ENCODE measurements around the gene C19orf73. TPM values are rescaled to one million over a fixed set of nuclear protein-coding genes. Genes with fewer than 3 reads are reported as not detected.

Gene C19orf73
- polyA plus RNA-seq, 3 donors: 0.60 to 0.76 (median 0.66) TPM

GRCh38 chr19:49165111-49165750, 46.3 kb upstream of the C19orf73 start:
- H3K36me3 ChIP-seq (replicated peaks in 1 of 2; ENCODE audit: control insufficient read depth in 1 of 2, insufficient read depth in 2 of 2, low read length in 2 of 2): no peaks in the 10 kb centered on the region
- Mint-ChIP-seq H3K36me3 (no peaks in the 10 kb centered on the region), H3K4me3 (no peak overlapping the region), H3K9me3 (no peaks in the 10 kb centered on the region), H3K4me1 (no peaks in the 10 kb centered on the region), H3K27me3 (ENCODE audit: low read depth in 3 of 3) (peaks cover 4 to 21% (median 10%) of the 10 kb centered on the region in 3 donors), H3K27ac (no peak overlapping the region)
- DNase-seq: no peak
- no peak overlapping the region for H3K4me2 ChIP-seq (replicated peaks; ENCODE audit: extremely low read depth, low read length, poor library complexity, severe bottlenecking)
- H3K79me2 ChIP-seq (ENCODE audit: insufficient read depth, low read length): no peaks in the 10 kb centered on the region
- no peak overlapping the region for H2AFZ ChIP-seq (ENCODE audit: insufficient read depth, low read depth, low read length, poor library complexity, severe bottlenecking)
- H4K20me1 ChIP-seq (ENCODE audit: insufficient read depth, low read length): no peaks in the 10 kb centered on the region
- intact Hi-C loops (cut with micrococcal nuclease): no loop called here
- TF ChIP-seq CTCF (IDR thresholded peaks at IDR 0.05): no peak
- H3K4me1 ChIP-seq (ENCODE audit: control insufficient read depth in 1 of 2, insufficient read depth in 2 of 2, low read length in 2 of 2): no peaks in the 10 kb centered on the region
- no peak overlapping the region for H3K9ac ChIP-seq (ENCODE audit: insufficient read depth, low read length, poor library complexity, severe bottlenecking)
- H3K27me3 ChIP-seq (ENCODE audit: control insufficient read depth in 2 of 2, insufficient read depth in 2 of 2, low read length in 2 of 2): no peaks in the 10 kb centered on the region
- no peak overlapping the region for H3K27ac ChIP-seq (ENCODE audit: low read depth in 1 of 2, low read length in 2 of 2)
- H3K4me3 ChIP-seq (replicated peaks in 1 of 3; ENCODE audit: low read depth in 2 of 3, low read length in 3 of 3): no peak overlapping the region
- H3K9me3 ChIP-seq (replicated peaks in 1 of 2; ENCODE audit: control insufficient read depth in 1 of 2, insufficient read depth in 1 of 2, low read length in 2 of 2): no peaks in the 10 kb centered on the region
- 91% methylated on average over 22 of the region's 24 CpGs for WGBS (ENCODE audit: insufficient coverage)

GRCh38 chr19:49161987-49162386, 43.0 kb upstream of the C19orf73 start:
- 76% methylated on average over 4 of the region's 4 CpGs for WGBS (ENCODE audit: insufficient coverage)
- H3K4me1 ChIP-seq (ENCODE audit: control insufficient read depth in 1 of 2, insufficient read depth in 2 of 2, low read length in 2 of 2): peaks cover 8 to 13% of the 10 kb centered on the region in 2 donors
- H3K4me3 Mint-ChIP-seq: no peak overlapping the region
- no peaks in the 10 kb centered on the region for H3K79me2 ChIP-seq (ENCODE audit: insufficient read depth, low read length)
- no peak overlapping the region for H3K27ac ChIP-seq (ENCODE audit: low read depth in 1 of 2, low read length in 2 of 2)
- intact Hi-C loops (cut with micrococcal nuclease): no loop called here
- H3K9me3 Mint-ChIP-seq: peaks cover 0 to 2% (median 0%) of the 10 kb centered on the region in 7 donors
- no peak for DNase-seq
- H3K9me3 ChIP-seq (replicated peaks in 1 of 2; ENCODE audit: control insufficient read depth in 1 of 2, insufficient read depth in 1 of 2, low read length in 2 of 2): no peaks in the 10 kb centered on the region
- no peak overlapping the region for H2AFZ ChIP-seq (ENCODE audit: insufficient read depth, low read depth, low read length, poor library complexity, severe bottlenecking)
- H3K27me3 Mint-ChIP-seq (ENCODE audit: low read depth in 3 of 3): peaks cover 22 to 48% (median 35%) of the 10 kb centered on the region in 3 donors
- peaks cover 7 to 21% of the 10 kb centered on the region in 2 donors for H3K27me3 ChIP-seq (ENCODE audit: control insufficient read depth in 2 of 2, insufficient read depth in 2 of 2, low read length in 2 of 2)
- no peak overlapping the region for H3K4me3 ChIP-seq (replicated peaks in 1 of 3; ENCODE audit: low read depth in 2 of 3, low read length in 3 of 3)
- H3K36me3 Mint-ChIP-seq: no peaks in the 10 kb centered on the region
- no peak overlapping the region for H3K9ac ChIP-seq (ENCODE audit: insufficient read depth, low read length, poor library complexity, severe bottlenecking)
- no peak for TF ChIP-seq CTCF (IDR thresholded peaks at IDR 0.05)
- H3K4me2 ChIP-seq (replicated peaks; ENCODE audit: extremely low read depth, low read length, poor library complexity, severe bottlenecking): no peak overlapping the region
- H3K4me1 Mint-ChIP-seq: peaks cover 13% of the 10 kb centered on the region
- no peaks in the 10 kb centered on the region for H3K36me3 ChIP-seq (replicated peaks in 1 of 2; ENCODE audit: control insufficient read depth in 1 of 2, insufficient read depth in 2 of 2, low read length in 2 of 2)
- no peak overlapping the region for H3K27ac Mint-ChIP-seq
- no peaks in the 10 kb centered on the region for H4K20me1 ChIP-seq (ENCODE audit: insufficient read depth, low read length)

Data from CD14-positive monocyte (primary cell).